ENCODE data around the gene ADAMTS1.

ADAMTS1 gene

GRCh38 chr21:26806801-26807295 lies 38.4 kb downstream of the ADAMTS1 start:
- CTCF ChIA-PET, result interaction anchor here (0.8 to 3.3 kb wide), 2 partner anchors 9 to 11 kb away, joined by 4 to 24 read pairs; no protein-coding TSS in a partner anchor
- no peaks in the 10 kb centered on the region for H3K36me3 ChIP-seq (ENCODE audit: control insufficient read depth in 2 of 2, insufficient read depth in 1 of 2, low read length in 2 of 2)
- H3K27ac ChIP-seq (ENCODE audit: extremely low read depth, low read depth, low read length), result no peak overlapping the region
- no peak overlapping the region for H3K4me3 ChIP-seq (ENCODE audit: low read depth, low read length)
- POLR2A ChIA-PET, result interaction anchor here (0.6 to 1.5 kb wide), 2 partner anchors 38 to 39 kb away, joined by 5 read pairs; no protein-coding TSS in a partner anchor
- 0 out of 2 replicates have a peak, but pooled peaks have one; percentile 21 for TF ChIP-seq ZBTB17 (tag by site-specific recombination; IDR thresholded peaks at IDR 0.05)
- TF ChIP-seq ZNF362 (tag by site-specific recombination; IDR thresholded peaks at IDR 0.05), result peak; percentile 82; the same call in 1 of the 2 replicates
- TF ChIP-seq ZNF560 (tag by site-specific recombination; IDR thresholded peaks at IDR 0.05; ENCODE audit: borderline replicate concordance), result no peak
- no peak for TF ChIP-seq ZNF48 (tag by site-specific recombination; IDR thresholded peaks at IDR 0.05)
- TF ChIP-seq SCRT2 (tag by site-specific recombination; IDR thresholded peaks at IDR 0.05), result peak; percentile 46
- TF ChIP-seq ZNF350 (tag by site-specific recombination; IDR thresholded peaks at IDR 0.05), result no peak
- no peaks in the 10 kb centered on the region for H3K9me3 ChIP-seq (ENCODE audit: control insufficient read depth, insufficient read depth, low read depth, low read length)
- peaks cover 3% of the 10 kb centered on the region for H3K4me1 ChIP-seq (ENCODE audit: control insufficient read depth, insufficient read depth, low read length)

- CTCF ChIA-PET, result interaction anchor here (3.3 kb wide), 1 partner anchor 11 kb away, joined by 24 read pairs; no protein-coding TSS in a partner anchor
- H3K36me3 ChIP-seq (ENCODE audit: control insufficient read depth in 2 of 2, insufficient read depth in 1 of 2, low read length in 2 of 2), result no peaks in the 10 kb centered on the region
- H3K4me1 ChIP-seq (ENCODE audit: control insufficient read depth, insufficient read depth, low read length), result peaks cover 16% of the 10 kb centered on the region
- no peak overlapping the region for H3K4me3 ChIP-seq (ENCODE audit: low read depth, low read length)
- no peaks in the 10 kb centered on the region for H3K9me3 ChIP-seq (ENCODE audit: control insufficient read depth, insufficient read depth, low read depth, low read length)
- H3K27ac ChIP-seq (ENCODE audit: extremely low read depth, low read depth, low read length), result no peak overlapping the region
- POLR2A ChIA-PET, result no interaction called here
- no peak for TF ChIP-seq ZNF211 (tag by site-specific recombination; IDR thresholded peaks at IDR 0.05; ENCODE audit: low read depth)
- no peak for TF ChIP-seq ZNF768 (tag by site-specific recombination; IDR thresholded peaks at IDR 0.05)
- no peak for TF ChIP-seq ZNF155 (tag by site-specific recombination; IDR thresholded peaks at IDR 0.05)
- no peak for TF ChIP-seq ZNF473 (tag by site-specific recombination; IDR thresholded peaks at IDR 0.05)
- no peak for TF ChIP-seq MEIS1 (CRISPR knock-in tag; IDR thresholded peaks at IDR 0.05; ENCODE audit: borderline replicate concordance)
- no peak for TF ChIP-seq PRDM4 (tag by site-specific recombination; IDR thresholded peaks at IDR 0.05)
- no peak for TF ChIP-seq ZNF280D (tag by site-specific recombination; IDR thresholded peaks at IDR 0.05)
- TF ChIP-seq ZNF132 (tag by site-specific recombination; IDR thresholded peaks at IDR 0.05; ENCODE audit: borderline replicate concordance), result no peak
- TF ChIP-seq ZEB2 (tag by site-specific recombination; IDR thresholded peaks at IDR 0.05), result no peak
- no peak for TF ChIP-seq ZFP3 (tag by site-specific recombination; IDR thresholded peaks at IDR 0.05; ENCODE audit: low read depth)
- no peak for TF ChIP-seq ZNF645 (tag by site-specific recombination; IDR thresholded peaks at IDR 0.05)
- no peak for TF ChIP-seq ZSCAN30 (tag by site-specific recombination; IDR thresholded peaks at IDR 0.05)
- no peak for TF ChIP-seq ZBTB7A (tag by site-specific recombination; IDR thresholded peaks at IDR 0.05; ENCODE audit: low read depth)
- TF ChIP-seq ZNF19 (tag by site-specific recombination; IDR thresholded peaks at IDR 0.05; ENCODE audit: low read depth), result no peak
- TF ChIP-seq ZNF391 (tag by site-specific recombination; IDR thresholded peaks at IDR 0.05; ENCODE audit: borderline replicate concordance, low read depth), result no peak
- TF ChIP-seq KLF8 (tag by site-specific recombination; IDR thresholded peaks at IDR 0.05), result no peak
- no peak for TF ChIP-seq ZNF148 (tag by site-specific recombination; IDR thresholded peaks at IDR 0.05; ENCODE audit: borderline replicate concordance)
Measured at GRCh38 chr21:26804895-26805609, 40.2 kb downstream of the ADAMTS1 start.

Data from HEK293 (cell line).